Body of pancreas (tissue), 4 donors: ENCODE measurements around the gene CDK5RAP2.

Source experiments
- CTCF ChIP-seq, 7 experiments: fragments of 450-650 bp in 4 of 7; fragments of 200-600 bp in 3 of 7; sonication (generic) in 3 of 7; IDR thresholded peaks; one replicate each; pipeline ENCODE4 v1.5.1; 2016 to 2019; ENCODE audit warnings: antibody characterized with exemption in 7 of 7
- POLR2A ChIP-seq, 3 donors: fragments of 450-650 bp; IDR thresholded peaks; one replicate each; pipeline ENCODE4 v1.6.1; 2016; ENCODE audit warnings: antibody characterized with exemption in 3 of 3, mild to moderate bottlenecking in 2 of 3

- TF ChIP-seq CTCF (IDR thresholded peaks at IDR 0.05) (no peak), POLR2A (IDR thresholded peaks at IDR 0.05) (no peak)
Observed at GRCh38 chr9:120374817-120375216, 205.2 kb downstream of the CDK5RAP2 start.
